ENCODE data around the gene GLYAT. TPM values are rescaled to one million over a fixed set of nuclear protein-coding genes. Genes with fewer than 3 reads are reported as not detected.
"Not testable (repeated sequence)": the region's sequence is repeated elsewhere in the genome, so short reads cannot be mapped to it uniquely, and the experiment has no call there.

GLYAT gene
- total and polyA plus RNA-seq, 4 donors, result not detected

DNA sequence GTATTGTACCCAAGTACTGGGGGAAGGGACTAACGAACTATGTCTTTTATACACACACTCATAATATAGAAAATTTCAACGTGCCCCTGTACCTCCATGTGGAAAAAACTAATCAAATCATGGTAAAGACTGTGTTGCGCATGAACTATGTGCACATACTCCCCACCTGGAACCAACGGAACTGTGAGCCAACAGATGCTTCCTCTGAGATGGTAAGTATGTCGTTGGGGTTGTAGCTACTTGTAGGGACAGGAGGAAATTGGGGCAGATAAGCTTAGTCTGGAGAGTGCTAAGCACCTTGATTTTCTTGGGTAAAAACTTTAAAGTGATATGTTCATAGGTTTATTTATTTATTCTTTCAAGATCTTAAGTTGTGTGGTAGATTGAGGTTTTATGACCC, 40.1 kb downstream of the GLYAT start:
- no peaks in the 10 kb centered on the region for H3K36me3 ChIP-seq (ENCODE audit: control insufficient read depth in 4 of 4, insufficient read depth in 4 of 4, low read length in 4 of 4)
- no peak for ATAC-seq (ENCODE audit: insufficient read depth, low FRiP score)

DNA sequence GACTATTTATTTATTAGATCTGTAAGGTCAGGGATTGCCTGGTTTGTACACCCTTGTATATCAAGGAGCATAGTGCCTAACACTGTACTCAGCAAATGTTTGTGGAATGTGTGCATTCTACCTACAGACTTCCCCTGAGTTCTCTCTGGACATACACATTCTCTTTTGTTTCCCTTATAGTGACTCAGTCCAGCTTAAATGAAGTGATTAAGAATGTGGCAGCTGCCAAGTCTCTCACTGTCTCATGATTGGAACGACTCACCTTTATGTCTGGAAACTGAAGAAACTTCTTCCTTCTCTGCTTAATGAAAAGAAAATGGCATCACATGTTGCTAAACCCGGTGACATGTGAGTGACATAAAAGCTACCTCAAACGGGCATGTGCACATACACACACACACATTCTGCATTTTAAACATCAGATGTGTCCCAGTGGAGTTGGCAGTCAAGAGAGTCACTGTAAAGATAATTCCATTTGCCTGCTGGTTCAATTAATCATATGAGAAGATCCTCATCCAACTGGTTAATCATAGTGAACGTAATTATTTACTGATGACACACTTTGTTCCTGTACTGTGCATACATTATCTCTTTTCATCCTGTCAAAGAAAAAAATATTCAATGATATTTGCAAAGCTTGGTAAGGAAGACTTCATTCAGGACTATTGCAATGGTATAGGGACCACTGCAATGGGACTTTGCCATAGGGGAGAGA, 42.8 kb downstream of the GLYAT start:
- WGBS, 2 donors, result 71 to 77% methylated on average over 4 of the region's 4 CpGs
- H3K9me3 ChIP-seq (ENCODE audit: control insufficient read depth in 4 of 4, insufficient read depth in 3 of 4, low read length in 3 of 4), result no peaks in the 10 kb centered on the region
- no peak overlapping the region for H3K27ac ChIP-seq (ENCODE audit: low read depth in 1 of 2, low read length in 1 of 2)
- no peaks in the 10 kb centered on the region for H3K4me1 ChIP-seq (ENCODE audit: control insufficient read depth in 5 of 5, insufficient read depth in 5 of 5, low read length in 5 of 5)
- no peaks in the 10 kb centered on the region for H3K36me3 ChIP-seq (ENCODE audit: control insufficient read depth in 4 of 4, insufficient read depth in 4 of 4, low read length in 4 of 4)
- H3K4me3 ChIP-seq, result no peak overlapping the region
- ATAC-seq (ENCODE audit: insufficient read depth, low FRiP score) (no peak), DNase-seq (no peak)
- H3K27me3 ChIP-seq (ENCODE audit: control insufficient read depth in 3 of 3, insufficient read depth in 3 of 3, low read length in 2 of 3), result no peaks in the 10 kb centered on the region
- TF ChIP-seq, protein P1, sequence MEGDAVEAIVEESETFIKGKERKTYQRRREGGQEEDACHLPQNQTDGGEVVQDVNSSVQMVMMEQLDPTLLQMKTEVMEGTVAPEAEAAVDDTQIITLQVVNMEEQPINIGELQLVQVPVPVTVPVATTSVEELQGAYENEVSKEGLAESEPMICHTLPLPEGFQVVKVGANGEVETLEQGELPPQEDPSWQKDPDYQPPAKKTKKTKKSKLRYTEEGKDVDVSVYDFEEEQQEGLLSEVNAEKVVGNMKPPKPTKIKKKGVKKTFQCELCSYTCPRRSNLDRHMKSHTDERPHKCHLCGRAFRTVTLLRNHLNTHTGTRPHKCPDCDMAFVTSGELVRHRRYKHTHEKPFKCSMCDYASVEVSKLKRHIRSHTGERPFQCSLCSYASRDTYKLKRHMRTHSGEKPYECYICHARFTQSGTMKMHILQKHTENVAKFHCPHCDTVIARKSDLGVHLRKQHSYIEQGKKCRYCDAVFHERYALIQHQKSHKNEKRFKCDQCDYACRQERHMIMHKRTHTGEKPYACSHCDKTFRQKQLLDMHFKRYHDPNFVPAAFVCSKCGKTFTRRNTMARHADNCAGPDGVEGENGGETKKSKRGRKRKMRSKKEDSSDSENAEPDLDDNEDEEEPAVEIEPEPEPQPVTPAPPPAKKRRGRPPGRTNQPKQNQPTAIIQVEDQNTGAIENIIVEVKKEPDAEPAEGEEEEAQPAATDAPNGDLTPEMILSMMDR (IDR thresholded peaks at IDR 0.05; ENCODE audit: control extremely low read depth, extremely low read depth), result no peak
- no peak overlapping the region for H3K9ac ChIP-seq (ENCODE audit: insufficient read depth in 1 of 2, low read length in 2 of 2)

More for the DNA sequence above, 40.1 kb downstream of the GLYAT start:
- H3K4me1 ChIP-seq (ENCODE audit: control insufficient read depth in 5 of 5, insufficient read depth in 5 of 5, low read length in 5 of 5), result no peaks in the 10 kb centered on the region
- H3K4me3 ChIP-seq, result no peak overlapping the region
- WGBS, 2 donors, result 31 to 59% methylated on average over 5 of the region's 5 CpGs
- no peak overlapping the region for H3K9ac ChIP-seq (ENCODE audit: insufficient read depth in 1 of 2, low read length in 2 of 2)
- H3K27me3 ChIP-seq (ENCODE audit: control insufficient read depth in 3 of 3, insufficient read depth in 3 of 3, low read length in 2 of 3), result no peaks in the 10 kb centered on the region
- no peak overlapping the region for H3K27ac ChIP-seq (ENCODE audit: low read depth in 1 of 2, low read length in 1 of 2)
- H3K9me3 ChIP-seq (ENCODE audit: control insufficient read depth in 4 of 4, insufficient read depth in 3 of 4, low read length in 3 of 4), result no peaks in the 10 kb centered on the region
- TF ChIP-seq, protein P1 (IDR thresholded peaks at IDR 0.05; ENCODE audit: control extremely low read depth, extremely low read depth), result no peak
- no peak for DNase-seq

GRCh38 chr11:58685973-58686722, 45.6 kb downstream of the GLYAT start:
- Histone ChIP-seq H3K4me3 (no peak overlapping the region), H3K9ac (ENCODE audit: insufficient read depth in 1 of 2, low read length in 2 of 2) (no peak overlapping the region), H3K9me3 (ENCODE audit: control insufficient read depth in 4 of 4, insufficient read depth in 3 of 4, low read length in 3 of 4) (no peaks in the 10 kb centered on the region), H3K27ac (ENCODE audit: low read depth in 1 of 2, low read length in 1 of 2) (no peak overlapping the region), H3K27me3 (ENCODE audit: control insufficient read depth in 3 of 3, insufficient read depth in 3 of 3, low read length in 2 of 3) (no peaks in the 10 kb centered on the region), H3K4me1 (ENCODE audit: control insufficient read depth in 5 of 5, insufficient read depth in 5 of 5, low read length in 5 of 5) (no peaks in the 10 kb centered on the region), H3K36me3 (ENCODE audit: control insufficient read depth in 4 of 4, insufficient read depth in 4 of 4, low read length in 4 of 4) (no peaks in the 10 kb centered on the region)
- WGBS, 2 donors, result 61 to 71% methylated on average over 9 of the region's 9 CpGs
- DNase-seq (no peak), ATAC-seq (ENCODE audit: insufficient read depth, low FRiP score) (no peak)
- TF ChIP-seq, protein P1 (IDR thresholded peaks at IDR 0.05; ENCODE audit: control extremely low read depth, extremely low read depth), result no peak

- not testable (repeated sequence) for H3K4me1 ChIP-seq (ENCODE audit: control insufficient read depth in 5 of 5, insufficient read depth in 5 of 5, low read length in 5 of 5); H3K9me3 ChIP-seq (ENCODE audit: control insufficient read depth in 4 of 4, insufficient read depth in 3 of 4, low read length in 3 of 4); H3K27me3 ChIP-seq (ENCODE audit: control insufficient read depth in 3 of 3, insufficient read depth in 3 of 3, low read length in 2 of 3); DNase-seq; H3K4me3 ChIP-seq; H3K9ac ChIP-seq (ENCODE audit: insufficient read depth in 1 of 2, low read length in 2 of 2); H3K27ac ChIP-seq (ENCODE audit: low read depth in 1 of 2, low read length in 1 of 2); H3K36me3 ChIP-seq (ENCODE audit: control insufficient read depth in 4 of 4, insufficient read depth in 4 of 4, low read length in 4 of 4); ATAC-seq (ENCODE audit: insufficient read depth, low FRiP score)
- WGBS, 2 donors, result 83 to 85% methylated on average over 3 of the region's 3 CpGs
These were observed 49.1 kb downstream of the GLYAT start for GRCh38 chr11:58682660-58683059.

DNA sequence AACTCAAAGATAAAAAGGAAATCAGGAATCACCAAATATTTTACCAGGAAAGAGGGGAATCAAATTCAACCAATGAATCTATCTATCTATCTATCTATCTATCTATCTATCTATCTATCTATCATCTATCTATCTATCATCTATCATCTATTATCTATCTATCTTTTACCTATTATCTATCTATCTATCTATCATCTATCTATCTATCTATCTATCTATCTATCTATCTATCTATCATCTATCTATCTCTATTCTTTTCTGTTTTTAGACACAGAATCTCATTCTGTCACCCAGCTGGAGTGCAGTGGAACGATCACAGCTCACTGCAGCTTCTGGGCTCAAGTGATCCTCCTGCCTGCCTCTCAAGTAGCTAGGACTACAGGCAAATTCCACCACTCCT, 54.2 kb downstream of the GLYAT start:
- not testable (repeated sequence) for H3K27me3 ChIP-seq (ENCODE audit: control insufficient read depth in 3 of 3, insufficient read depth in 3 of 3, low read length in 2 of 3); ATAC-seq (ENCODE audit: insufficient read depth, low FRiP score); H3K36me3 ChIP-seq (ENCODE audit: control insufficient read depth in 4 of 4, insufficient read depth in 4 of 4, low read length in 4 of 4); H3K27ac ChIP-seq (ENCODE audit: low read depth in 1 of 2, low read length in 1 of 2); H3K4me3 ChIP-seq; DNase-seq; H3K9ac ChIP-seq (ENCODE audit: insufficient read depth in 1 of 2, low read length in 2 of 2); H3K4me1 ChIP-seq (ENCODE audit: control insufficient read depth in 5 of 5, insufficient read depth in 5 of 5, low read length in 5 of 5); H3K9me3 ChIP-seq (ENCODE audit: control insufficient read depth in 4 of 4, insufficient read depth in 3 of 4, low read length in 3 of 4)
- 69 to 85% methylated on average over 1 of the region's 1 CpG for WGBS, 2 donors
